ENCODE measurements around the gene DUSP14. TPM values are rescaled to one million over a fixed set of nuclear protein-coding genes. Genes with fewer than 3 reads are reported as not detected.

DUSP14 gene
- total and polyA plus RNA-seq, 2 of the 8 experiments (the other 6 are each of a cell fraction or from before 2014, with no cell fraction given) = 22.1 to 37.9 TPM

DNA sequence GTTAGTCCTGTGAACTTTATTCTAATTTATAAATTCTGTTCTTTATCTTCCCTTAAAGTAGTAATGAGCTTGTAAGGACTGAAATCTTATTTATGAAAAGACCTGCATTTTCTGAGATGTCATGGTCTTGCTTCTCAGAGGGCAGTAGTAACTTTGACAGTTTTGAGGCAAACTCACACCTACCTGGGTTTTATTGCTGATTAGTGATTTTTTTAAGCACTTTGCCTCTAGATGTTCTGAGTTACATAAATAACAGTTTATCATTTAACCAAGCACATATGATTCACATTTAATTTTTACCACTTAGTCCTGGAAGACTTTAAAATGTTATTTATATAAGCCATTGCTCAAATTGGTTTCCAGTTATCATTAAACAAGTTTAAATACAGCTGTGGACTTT is 10.7 kb downstream of the DUSP14 start (continued):
- TF ChIP-seq JUN (IDR thresholded peaks at IDR 0.05; ENCODE audit: low read depth, low read length) = no peak
